ENCODE measurements around the gene MAML3.

The MAML3 gene

GRCh38 chr4:140065393-140065792, 88.6 kb downstream of the MAML3 start:
- Mint-ChIP-seq H3K9me3 (no peaks in the 10 kb centered on the region), H3K27me3 (ENCODE audit: low read depth, poor library complexity) (no peaks in the 10 kb centered on the region), H3K4me3 (no peak overlapping the region), H3K36me3 (ENCODE audit: low read depth) (peaks cover 3% of the 10 kb centered on the region), H3K4me1 (peaks cover 83% of the 10 kb centered on the region), H3K27ac (peak overlapping the region; percentile 49)
- DNase-seq = no peak
- TF ChIP-seq CTCF (IDR thresholded peaks at IDR 0.05) = no peak

- Mint-ChIP-seq H3K4me1 (peaks cover 88% of the 10 kb centered on the region), H3K27ac (peak overlapping the region; percentile 44), H3K27me3 (ENCODE audit: low read depth, poor library complexity) (no peaks in the 10 kb centered on the region), H3K4me3 (no peak overlapping the region), H3K9me3 (no peaks in the 10 kb centered on the region), H3K36me3 (ENCODE audit: low read depth) (peaks cover 9% of the 10 kb centered on the region)
- no peak for TF ChIP-seq CTCF (IDR thresholded peaks at IDR 0.05)
- DNase-seq = no peak
Observed at GRCh38 chr4:140061659-140062289, 92.2 kb downstream of the MAML3 start.

- no peak for DNase-seq
- TF ChIP-seq CTCF (IDR thresholded peaks at IDR 0.05) = no peak
- H3K36me3 Mint-ChIP-seq (ENCODE audit: low read depth) = peaks cover 10% of the 10 kb centered on the region
- peaks cover 88% of the 10 kb centered on the region for H3K4me1 Mint-ChIP-seq
- no peaks in the 10 kb centered on the region for H3K27me3 Mint-ChIP-seq (ENCODE audit: low read depth, poor library complexity)
- H3K27ac Mint-ChIP-seq = peak overlapping the region; percentile 73
- H3K4me3 Mint-ChIP-seq = no peak overlapping the region
- no peaks in the 10 kb centered on the region for H3K9me3 Mint-ChIP-seq
Observed at GRCh38 chr4:140061194-140061593, 92.8 kb downstream of the MAML3 start.

- Mint-ChIP-seq H3K9me3 (no peaks in the 10 kb centered on the region), H3K4me1 (peaks cover 88% of the 10 kb centered on the region), H3K36me3 (ENCODE audit: low read depth) (peaks cover 10% of the 10 kb centered on the region), H3K27ac (peak overlapping the region; percentile 85), H3K4me3 (no peak overlapping the region), H3K27me3 (ENCODE audit: low read depth, poor library complexity) (no peaks in the 10 kb centered on the region)
- DNase-seq = no peak
- no peak for TF ChIP-seq CTCF (IDR thresholded peaks at IDR 0.05)
Observed at GRCh38 chr4:140059159-140059558, 94.8 kb downstream of the MAML3 start.

- TF ChIP-seq CTCF (IDR thresholded peaks at IDR 0.05) = no peak
- no peak for DNase-seq
- no peaks in the 10 kb centered on the region for H3K27me3 Mint-ChIP-seq (ENCODE audit: low read depth, poor library complexity)
- H3K9me3 Mint-ChIP-seq = no peaks in the 10 kb centered on the region
- peaks cover 85% of the 10 kb centered on the region for H3K4me1 Mint-ChIP-seq
- peaks cover 10% of the 10 kb centered on the region for H3K36me3 Mint-ChIP-seq (ENCODE audit: low read depth)
- no peak overlapping the region for H3K4me3 Mint-ChIP-seq
- H3K27ac Mint-ChIP-seq = peak overlapping the region; percentile 43
Observed at GRCh38 chr4:140057701-140058100, 96.3 kb downstream of the MAML3 start.

GRCh38 chr4:140056015-140056414, 98.0 kb downstream of the MAML3 start:
- Mint-ChIP-seq H3K27ac (peak overlapping the region; percentile 8), H3K9me3 (no peaks in the 10 kb centered on the region), H3K4me1 (peaks cover 75% of the 10 kb centered on the region), H3K4me3 (no peak overlapping the region), H3K27me3 (ENCODE audit: low read depth, poor library complexity) (no peaks in the 10 kb centered on the region), H3K36me3 (ENCODE audit: low read depth) (peaks cover 10% of the 10 kb centered on the region)
- no peak for TF ChIP-seq CTCF (IDR thresholded peaks at IDR 0.05)
- no peak for DNase-seq
